RPMI7951 (cell line): ENCODE measurements around the gene CDON. TPM values are rescaled to one million over a fixed set of nuclear protein-coding genes. Genes with fewer than 3 reads are reported as not detected.

ENCODE experiments used
- DNase-seq: peaks from one replicate; pipeline ENCODE4 v3.0.0-alpha.2; 2012; ENCODE audit warnings: low read depth
- total RNA-seq: library from RNA; depleted of rRNA; stranded (reverse); fragments of >200 nt; shearing (Covaris generic); gene quantifications from 2 replicates; pipeline ENCODE4 v1.2.3, GENCODE V29; 2014; rRNA removed

The CDON gene
- total RNA-seq: 14.8 and 17.8 TPM in 2 replicates

GRCh38 chr11:126062679-126063506 lies at the start of gene CDON:
Gene CDON, minus strand, starts transcription at chr11:126062866. Its CDS starts 39,390 bp downstream, at chr11:126023476.
- peak; percentile 92 for DNase-seq

GRCh38 chr11:126111458-126112116 lies 48.9 kb upstream of the CDON start:
- no peak for DNase-seq

DNA sequence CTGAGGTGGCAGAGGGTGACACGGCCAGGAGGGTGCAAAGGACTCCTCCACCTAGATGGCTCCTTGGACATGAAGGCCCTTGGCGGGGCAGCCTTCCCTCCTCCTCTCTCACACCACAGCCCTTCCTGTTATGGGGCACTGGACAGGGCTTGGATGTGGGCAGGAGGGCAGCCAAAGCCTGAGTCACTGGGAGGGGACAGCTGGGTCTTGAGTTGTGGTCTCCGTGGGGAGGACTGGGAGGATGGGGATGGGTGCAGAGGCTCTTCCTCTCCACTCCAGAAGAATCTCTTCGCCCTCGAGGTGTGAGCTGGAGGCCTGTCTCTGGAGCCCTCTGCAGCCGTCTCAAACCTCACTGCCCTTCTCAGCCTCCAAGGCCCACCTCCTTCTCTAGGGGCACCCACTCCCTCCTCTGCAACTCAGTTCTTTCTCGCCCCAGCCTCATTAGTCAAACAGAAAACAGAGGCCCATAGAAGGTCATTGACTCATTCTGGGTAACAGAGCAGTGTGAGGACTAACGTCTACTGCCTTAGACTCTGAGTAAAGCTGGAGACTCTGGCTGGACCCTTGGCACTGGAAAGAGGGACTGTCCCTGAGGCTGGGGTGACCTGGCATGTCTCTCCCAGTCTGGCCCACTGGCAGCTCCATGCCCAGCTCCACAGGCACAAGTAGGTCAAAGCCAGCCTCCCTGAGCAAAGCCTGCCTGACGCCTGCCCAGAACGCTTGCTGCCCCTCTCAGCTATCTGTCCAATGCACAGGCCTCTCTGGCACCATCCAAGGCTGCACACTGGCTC lies 47.5 kb upstream of the CDON start:
- peak; percentile 98 for DNase-seq

- no peak for DNase-seq
These were observed 44.1 kb upstream of the CDON start for GRCh38 chr11:126106594-126107328.

DNA sequence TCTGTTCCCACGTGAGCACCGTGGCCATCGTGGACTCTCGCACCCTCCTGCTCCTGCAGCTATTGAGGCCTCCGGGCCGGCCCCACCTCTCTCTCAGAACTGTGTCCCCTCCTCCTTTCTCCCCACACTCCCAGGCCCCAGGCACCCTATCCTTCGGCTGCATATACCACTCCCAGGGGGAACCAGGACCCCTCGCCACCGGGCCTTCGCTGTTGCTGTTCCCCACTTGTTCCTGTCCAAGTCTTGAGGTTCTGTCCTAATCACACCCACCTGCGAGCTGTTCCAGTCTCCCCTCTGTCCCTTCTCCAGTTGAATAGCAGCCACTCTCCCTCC lies 43.0 kb upstream of the CDON start:
- no peak for DNase-seq

DNA sequence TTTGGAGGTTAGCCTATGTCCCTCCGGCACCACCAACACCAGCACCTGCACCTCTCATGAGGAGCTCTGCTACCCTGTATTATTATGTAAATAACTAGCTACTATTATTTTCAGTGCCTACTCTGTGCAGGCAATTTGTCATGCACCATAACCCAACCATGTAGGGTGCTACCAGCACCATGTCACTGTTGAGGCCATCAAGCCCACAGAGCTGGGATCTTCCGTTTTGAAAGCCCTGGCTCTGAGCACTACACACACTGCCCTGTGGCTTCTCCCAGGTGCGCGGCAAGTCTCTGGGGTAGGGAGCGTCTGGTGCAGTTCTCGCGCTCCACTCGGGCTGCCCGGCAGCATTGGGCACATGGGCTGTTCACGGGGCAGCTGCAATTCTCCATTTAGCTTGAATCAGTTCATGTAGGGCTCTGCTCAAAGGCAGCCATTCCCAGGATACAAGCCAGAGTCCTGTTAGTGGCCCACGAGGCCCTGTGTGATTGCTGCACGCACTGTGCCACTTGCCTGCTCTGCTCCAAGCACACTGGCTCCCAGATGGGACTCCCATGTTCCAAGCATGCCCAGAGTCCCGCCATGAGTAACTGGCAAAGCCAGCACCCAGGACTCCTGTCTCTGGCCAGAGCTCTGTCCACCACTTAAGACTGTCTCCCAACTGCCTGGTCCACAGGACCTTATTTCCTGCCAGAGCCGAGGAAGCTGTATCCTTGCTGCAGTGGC lies 42.5 kb upstream of the CDON start:
- DNase-seq: no peak

DNA sequence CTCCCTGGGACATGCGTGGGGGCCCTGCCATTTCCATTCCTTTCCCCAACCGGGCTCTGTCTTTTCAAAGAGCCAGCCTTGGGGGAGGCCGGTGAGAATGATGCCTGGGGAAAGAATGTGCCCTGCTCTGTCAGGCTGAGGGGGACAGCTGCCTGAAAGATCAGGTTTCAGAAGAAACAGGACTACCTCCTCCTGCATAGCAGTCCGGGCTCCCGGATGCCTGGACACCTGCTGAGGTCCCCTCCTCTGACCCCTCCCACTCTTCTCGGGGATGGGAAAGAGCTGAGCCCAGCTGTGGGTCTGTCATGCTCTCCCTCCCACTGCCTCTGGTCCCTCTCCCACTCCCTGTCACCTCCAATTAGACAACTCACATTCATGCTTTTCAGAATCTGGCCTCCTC lies 41.8 kb upstream of the CDON start:
- DNase-seq: no peak

GRCh38 chr11:126103150-126103549 lies 40.5 kb upstream of the CDON start:
- DNase-seq: no peak

- peak; percentile 41 for DNase-seq
These were observed 39.8 kb upstream of the CDON start for GRCh38 chr11:126102436-126102981.

DNA sequence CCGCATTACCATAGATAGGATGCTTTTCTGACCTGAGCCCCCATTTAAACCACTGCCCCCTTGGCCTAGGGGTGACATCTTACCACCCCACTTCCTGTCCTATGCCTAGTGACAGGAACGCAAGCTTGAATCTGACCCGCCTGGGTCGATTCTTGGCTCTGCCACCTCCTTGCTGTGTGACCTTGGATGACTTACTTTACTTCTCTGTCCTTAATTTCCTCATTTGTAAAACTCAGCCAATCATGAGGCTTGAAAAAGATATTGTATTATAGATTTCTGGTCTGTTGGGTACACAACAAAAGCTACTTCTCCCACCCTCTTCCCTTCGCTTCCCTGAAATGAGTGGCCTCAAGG lies 39.2 kb upstream of the CDON start:
- DNase-seq: no peak

- DNase-seq: no peak
These were observed 38.7 kb upstream of the CDON start for GRCh38 chr11:126101251-126101929.

GRCh38 chr11:126100716-126101115 lies 38.0 kb upstream of the CDON start:
- DNase-seq: no peak

- no peak for DNase-seq
These were observed 35.6 kb upstream of the CDON start for GRCh38 chr11:126098204-126098769.

GRCh38 chr11:126095745-126096144 lies 33.1 kb upstream of the CDON start:
- DNase-seq: no peak

- no peak for DNase-seq
These were observed 27.8 kb upstream of the CDON start for GRCh38 chr11:126090452-126090851.

DNA sequence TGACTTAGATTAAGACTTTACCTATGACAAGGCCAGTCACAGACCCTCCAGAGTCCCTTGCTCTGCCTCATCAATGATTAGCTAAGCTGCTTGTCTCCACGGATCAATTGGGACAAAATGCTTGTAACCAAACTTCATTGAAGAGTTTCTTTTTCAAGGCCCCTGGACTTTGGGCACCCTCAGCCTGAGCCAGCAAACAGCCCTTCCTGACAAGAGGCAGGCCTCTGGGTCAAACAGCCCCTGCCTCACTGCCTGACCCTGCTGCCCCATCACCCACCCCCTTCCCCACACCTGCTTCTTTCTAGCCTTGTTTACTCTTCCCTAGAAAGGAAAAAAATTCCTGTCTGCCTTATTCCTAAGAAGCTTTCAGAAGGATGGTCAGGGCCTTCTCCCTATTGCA lies 26.3 kb upstream of the CDON start:
- no peak for DNase-seq

GRCh38 chr11:126086248-126086647 lies 23.6 kb upstream of the CDON start:
- no peak for DNase-seq

DNA sequence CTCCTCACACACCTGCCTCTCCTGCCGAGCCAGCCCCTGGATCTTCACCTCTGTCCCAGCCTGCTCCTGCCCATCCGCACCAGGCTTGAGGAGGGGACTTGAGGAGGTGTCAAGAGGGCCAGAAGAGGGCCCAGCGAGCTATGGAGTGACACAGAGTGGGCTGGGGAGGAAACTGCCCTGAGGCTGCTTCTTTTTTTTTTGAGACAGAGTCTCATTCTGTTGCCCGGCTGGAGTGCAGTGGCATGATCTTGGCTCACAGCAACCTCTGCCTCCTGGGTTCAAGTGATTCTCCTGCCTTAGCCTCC lies 21.9 kb upstream of the CDON start:
- peak; percentile 17 for DNase-seq

GRCh38 chr11:126083829-126084607 lies 21.4 kb upstream of the CDON start:
- no peak for DNase-seq
